K562 (cell line): ENCODE data around the gene RSRP1. TPM values are rescaled to one million over a fixed set of nuclear protein-coding genes. Genes with fewer than 3 reads are reported as not detected.

Source experiments
- ADNP ChIP-seq: fragments of 200-800 bp; sonication (Bioruptor generic); IDR thresholded peaks from 2 replicates; pipeline ENCODE4 v1.6.1; 2016; ENCODE audit warnings: missing genetic modification characterization, missing compliant biosample characterization
- BRF1 ChIP-seq: IDR thresholded peaks from 3 replicates; pipeline ENCODE4 v1.6.1; 2011; ENCODE audit warnings: borderline replicate concordance, mild to moderate bottlenecking; ENCODE audit not compliant: insufficient read length; ENCODE audit errors: extremely low read depth
- LARP7 ChIP-seq: fragments of 450-650 bp; IDR thresholded peaks from 2 replicates; pipeline ENCODE4 v1.6.1; 2016
- MXI1 ChIP-seq: IDR thresholded peaks from 2 replicates; pipeline ENCODE4 v1.6.1; 2011; ENCODE audit warnings: low read depth, mild to moderate bottlenecking, improper control_type of control experiment, low read length
- NEUROD1 ChIP-seq: fragments of 150-350 bp; IDR thresholded peaks from 2 replicates; pipeline ENCODE4 v1.6.1; 2014; ENCODE audit warnings: borderline replicate concordance, low read length, low read depth; ENCODE audit not compliant: partially characterized antibody
- POLR2AphosphoS5 ChIP-seq: IDR thresholded peaks from 2 replicates; pipeline ENCODE4 v1.6.1; 2011; ENCODE audit warnings: mild to moderate bottlenecking, low read depth, low read length, moderate library complexity; ENCODE audit not compliant: control insufficient read depth, insufficient read depth
- RCOR1 ChIP-seq, 2 experiments: IDR thresholded peaks; 2 replicates each; pipeline ENCODE4 v1.6.1; 2012; ENCODE audit warnings: low read depth in 2 of 2, low read length in 2 of 2, borderline replicate concordance in 1 of 2, improper control_type of control experiment in 1 of 2
- RERE ChIP-seq: sonication (generic); formaldehyde crosslinking; IDR thresholded peaks from 2 replicates; pipeline ENCODE4 v1.8.0; 2023; ENCODE audit warnings: missing genetic modification reagents, mild to moderate bottlenecking, borderline replicate concordance
- TBP ChIP-seq: optimal IDR thresholded peaks from 2 replicates; pipeline ENCODE3; 2011; ENCODE audit warnings: low read depth, low read length, improper control_type of control experiment
- TEAD4 ChIP-seq, 2 experiments: sonication (generic) in 1 of 2; formaldehyde crosslinking in 1 of 2; IDR thresholded peaks; 2 replicates each; pipeline versions ENCODE4 v1.6.1 to v1.8.0; 2012 to 2022; ENCODE audit warnings: borderline replicate concordance in 1 of 2, inconsistent platforms in 1 of 2, low read length in 1 of 2, mild to moderate bottlenecking in 1 of 2, missing genetic modification reagents in 1 of 2
- ZNF217 ChIP-seq: sonication (generic); formaldehyde crosslinking; IDR thresholded peaks from 2 replicates; pipeline ENCODE4 v1.8.0; 2022; ENCODE audit warnings: mild to moderate bottlenecking, missing genetic modification reagents
- ZNF280B ChIP-seq: fragments of 250-450 bp; sonication (Bioruptor Pico); IDR thresholded peaks from 2 replicates; pipeline ENCODE4 v1.5.1; 2021; ENCODE audit warnings: mild to moderate bottlenecking
- ZNF282 ChIP-seq: sonication (generic); formaldehyde crosslinking; IDR thresholded peaks from 2 replicates; pipeline ENCODE4 v1.8.1; 2023; ENCODE audit warnings: missing genetic modification reagents
- ZNF408 ChIP-seq: fragments of 250-450 bp; sonication (Bioruptor Pico); IDR thresholded peaks from 2 replicates; pipeline ENCODE4 v1.4.0; 2020; ENCODE audit warnings: low read depth, mild to moderate bottlenecking, moderate library complexity
- ZNF518B ChIP-seq: fragments of 250-450 bp; sonication (Bioruptor Pico); IDR thresholded peaks from 2 replicates; pipeline ENCODE4 v1.5.0; 2021; ENCODE audit warnings: mild to moderate bottlenecking, moderate library complexity
- ZSCAN32 ChIP-seq: fragments of 450-650 bp; formaldehyde crosslinking; IDR thresholded peaks from 2 replicates; pipeline ENCODE4 v1.4.0; 2020; ENCODE audit warnings: mild to moderate bottlenecking, moderate library complexity
- polyA plus RNA-seq, 8 experiments: library from polyadenylated mRNA; depleted of rRNA in 4 of 8; stranded (reverse) in 5 of 8; unstranded in 3 of 8; fragments of >200 nt; fragmentation: Nextera tagmentation in 2 of 8; fragmentation: Illumina TruSeq in 1 of 8; extraction: Ambion mirVana in 2 of 8; extraction: Trizol in 1 of 8; gene quantifications; 2 replicates each; pipeline versions ENCODE4 v1.2.1 to v1.2.3, GENCODE V29; 2011 to 2014; ENCODE audit warnings: inconsistent platforms in 1 of 8, missing spikeins in 1 of 8
- total RNA-seq, 7 experiments: library from RNA; depleted of rRNA in 6 of 7; stranded (reverse); fragments of >200 nt in 6 of 7; fragmentation: Illumina TruSeq in 2 of 7; extraction: Trizol in 2 of 7; gene quantifications; 2 replicates each; pipeline versions ENCODE4 v1.2.1 to v1.2.3, GENCODE V29; 2011 to 2021; ENCODE audit warnings: low replicate concordance in 1 of 7

The RSRP1 gene
- total and polyA plus RNA-seq, 9 of the 15 experiments (the other 6 are each of a cell fraction or from before 2014, with no cell fraction given): 27.2 to 283 (median 146) TPM

GRCh38 chr1:25232027-25232865, 15.0 kb downstream of the RSRP1 start, which contains the start of gene SYF2 (continued):
- peak; percentile 62; the same call in 1 of the 2 replicates for TF ChIP-seq MXI1
- no peak for TF ChIP-seq RERE (CRISPR knock-in tag)
- no peak for TF ChIP-seq ZNF518B (CRISPR knock-in tag)
- TF ChIP-seq ADNP (tag): no peak
- TF ChIP-seq ZNF280B (CRISPR knock-in tag): no peak
- TF ChIP-seq ZNF282: no peak
- no peak for TF ChIP-seq ZNF217 (CRISPR knock-in tag)
- no peak for TF ChIP-seq BRF1
- 0 out of 4 replicates have a peak, but pooled peaks of 1 of the 2 experiments have one; percentile 26 for TF ChIP-seq RCOR1 (IDR thresholded peaks at IDR 0.05; ENCODE audit: borderline replicate concordance in 1 of 2, low read depth in 2 of 2, low read length in 2 of 2)
- peak; percentile 58; the same call in 1 of the 2 replicates for TF ChIP-seq ZSCAN32 (CRISPR knock-in tag)
- no peak for TF ChIP-seq LARP7
- peak; percentile 43 for TF ChIP-seq NEUROD1
- TF ChIP-seq POLR2AphosphoS5: peak; percentile 87
- no peak for TF ChIP-seq ZNF408 (CRISPR knock-in tag)
- peak; percentile 93 for TF ChIP-seq TBP
- no peak for TF ChIP-seq TEAD4 (IDR thresholded peaks at IDR 0.05; ENCODE audit: low read length)
- TF ChIP-seq TEAD4 (CRISPR knock-in tag; IDR thresholded peaks at IDR 0.05; ENCODE audit: borderline replicate concordance): peak; percentile 95
